Measurements from ENCODE around the gene CBX1. TPM values are rescaled to one million over a fixed set of nuclear protein-coding genes. Genes with fewer than 3 reads are reported as not detected.

CBX1 gene
- total RNA-seq, 2 experiments from 2014 or later: 58.6 to 66.0 TPM

GRCh38 chr17:48026502-48027321 lies 74.6 kb downstream of the CBX1 start:
- no peak overlapping the region for H3K4me3 Mint-ChIP-seq
- no peak overlapping the region for H3K27ac Mint-ChIP-seq
- ChIA-PET CTCF (interaction anchor here (0.6 to 5.2 kb wide), 28 partner anchors 9 to 1240 kb away, joined by 3 to 123 read pairs (median 4); partner anchors contain the start of genes CDK5RAP3, COPZ2, HOXB5 and NFE2L1), POLR2A (interaction anchor here (0.5 to 1.0 kb wide), 3 partner anchors 9 to 592 kb away, joined by 3 to 8 read pairs (median 4); no protein-coding TSS in a partner anchor)
- H3K4me1 Mint-ChIP-seq: peaks cover 26% of the 10 kb centered on the region
- ATAC-seq (peak; percentile 31), DNase-seq (peak; percentile 87)
- no peaks in the 10 kb centered on the region for H3K9me3 Mint-ChIP-seq (ENCODE audit: low read depth)
- no peaks in the 10 kb centered on the region for H3K36me3 Mint-ChIP-seq (ENCODE audit: low read depth)
- peaks cover 22% of the 10 kb centered on the region for H3K27me3 Mint-ChIP-seq
- intact Hi-C loops (cut with DNase I, micrococcal nuclease): loop anchor here in 1 of 2 experiments (2.0 to 10.0 kb wide), 2 partner anchors 308 to 592 kb away; no protein-coding TSS in a partner anchor

DNA sequence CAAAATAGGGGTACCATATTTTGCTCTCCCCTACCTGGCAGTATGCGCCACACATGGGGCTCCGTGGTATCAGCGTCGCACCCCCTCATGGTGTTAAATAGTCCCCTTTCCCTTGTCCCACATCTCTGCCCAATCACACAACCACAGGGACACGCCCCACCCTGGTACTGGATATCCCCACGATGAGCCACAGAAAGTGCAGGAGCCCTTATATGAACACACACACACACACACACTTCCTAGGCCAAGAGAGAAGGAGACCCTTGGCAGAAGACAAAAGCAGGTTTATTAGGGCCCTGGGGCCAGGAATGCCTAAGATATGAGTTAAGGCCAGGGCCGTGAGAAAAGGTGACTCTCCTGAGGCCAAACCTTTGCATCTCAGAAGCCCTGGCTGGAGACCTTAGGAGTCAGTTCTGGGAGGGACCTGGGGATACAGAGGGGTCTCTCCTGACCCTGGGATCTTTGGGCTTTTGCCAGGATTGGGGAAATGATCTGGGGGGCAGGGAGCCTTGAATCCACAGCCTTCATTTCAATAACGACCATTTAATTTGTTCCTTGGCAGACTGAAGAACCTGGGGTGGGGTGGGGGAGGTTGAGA lies 75.3 kb downstream of the CBX1 start:
- H3K27ac Mint-ChIP-seq: no peak overlapping the region
- H3K9me3 Mint-ChIP-seq (ENCODE audit: low read depth): no peaks in the 10 kb centered on the region
- CTCF ChIA-PET: interaction anchor here (0.5 to 5.2 kb wide), 28 partner anchors 9 to 1239 kb away, joined by 3 to 123 read pairs (median 4); partner anchors contain the start of genes CBX1, CDK5RAP3, COPZ2 and HOXB5
- H3K36me3 Mint-ChIP-seq (ENCODE audit: low read depth): no peaks in the 10 kb centered on the region
- peak; percentile 19 for DNase-seq
- peaks cover 23% of the 10 kb centered on the region for H3K27me3 Mint-ChIP-seq
- ATAC-seq: no peak
- H3K4me3 Mint-ChIP-seq: peak overlapping the region; percentile 77
- intact Hi-C loops (cut with DNase I, micrococcal nuclease): loop anchor here (1.0 to 10.0 kb wide), 17 partner anchors 22 to 882 kb away; partner anchors contain the start of genes NFE2L1 (in 2 of the 2), ATP5MC1 (in 1 of the 2), CBX1 (in 1 of the 2) and CDK5RAP3 (in 1 of the 2)
- POLR2A ChIA-PET: interaction anchor here (0.7 to 1.3 kb wide), 4 partner anchors 10 to 592 kb away, joined by 3 to 6 read pairs (median 4); partner anchors contain the start of gene NFE2L1
- H3K4me1 Mint-ChIP-seq: peaks cover 26% of the 10 kb centered on the region

GRCh38 chr17:48025040-48025903 lies 76.0 kb downstream of the CBX1 start:
- H3K36me3 Mint-ChIP-seq (ENCODE audit: low read depth): no peaks in the 10 kb centered on the region
- H3K27ac Mint-ChIP-seq: no peak overlapping the region
- H3K4me3 Mint-ChIP-seq: peak overlapping the region; percentile 77
- peaks cover 24% of the 10 kb centered on the region for H3K27me3 Mint-ChIP-seq
- ChIA-PET POLR2A (interaction anchor here (0.7 to 1.3 kb wide), 3 partner anchors 22 to 83 kb away, joined by 3 to 6 read pairs (median 3); partner anchors contain the start of gene NFE2L1), CTCF (interaction anchor here (0.5 to 5.2 kb wide), 26 partner anchors 8 to 791 kb away, joined by 3 to 123 read pairs (median 4); partner anchors contain the start of genes CBX1, CDK5RAP3, COPZ2 and HOXB5)
- intact Hi-C loops (cut with DNase I, micrococcal nuclease): loop anchor here (1.0 to 10.0 kb wide), 16 partner anchors 23 to 883 kb away; partner anchors contain the start of genes NFE2L1 (in 2 of the 2), ATP5MC1 (in 1 of the 2), CBX1 (in 1 of the 2) and CDK5RAP3 (in 1 of the 2)
- H3K9me3 Mint-ChIP-seq (ENCODE audit: low read depth): no peaks in the 10 kb centered on the region
- ATAC-seq (peak; percentile 89), DNase-seq (peak; percentile 99)
- peaks cover 26% of the 10 kb centered on the region for H3K4me1 Mint-ChIP-seq

DNA sequence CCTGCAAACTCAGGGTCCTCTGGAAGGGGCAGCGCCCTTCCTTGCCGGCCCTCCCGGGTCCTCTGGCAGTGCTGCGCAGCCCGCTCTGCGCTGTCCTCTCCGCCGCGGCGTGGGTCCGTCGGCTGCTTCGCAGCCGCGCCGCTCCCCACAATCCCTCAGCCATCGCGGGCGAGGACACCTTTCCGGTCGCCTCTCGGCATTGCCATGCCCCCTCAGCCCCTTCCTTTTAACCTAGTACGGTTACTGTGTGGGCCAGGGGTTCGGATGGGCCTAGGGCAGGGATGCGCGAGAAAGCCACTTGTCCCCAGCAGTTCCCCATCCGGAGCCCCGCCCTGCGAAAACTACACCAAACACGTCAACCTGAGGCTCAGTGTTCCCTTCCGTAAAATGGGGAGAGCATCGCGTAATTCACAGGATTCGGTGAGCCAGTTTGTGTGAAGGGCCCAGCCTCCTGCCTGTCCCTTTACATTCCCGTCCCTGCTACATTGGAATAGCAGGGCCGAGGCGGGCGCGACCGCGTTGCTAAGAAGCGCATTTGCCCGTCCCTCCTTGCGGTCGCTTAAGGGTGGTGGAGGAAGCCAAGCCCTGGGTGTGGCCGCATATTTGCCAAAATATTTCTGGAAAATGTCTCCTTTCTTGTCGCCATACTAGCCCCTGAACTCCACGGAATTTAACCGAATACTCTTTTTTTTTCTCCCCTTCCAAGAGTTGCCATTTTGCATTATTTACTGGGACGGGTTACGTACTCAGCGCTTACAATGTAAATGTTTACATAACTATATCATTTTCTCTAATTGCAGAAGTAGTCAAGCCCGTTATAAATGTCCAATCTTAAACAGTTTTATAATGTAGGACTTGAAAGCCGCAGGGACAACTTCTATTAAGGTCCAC lies 76.9 kb downstream of the CBX1 start:
- ATAC-seq: peak; percentile 3
- DNase-seq: peak; percentile 66
- intact Hi-C loops (cut with DNase I, micrococcal nuclease): loop anchor here (1.0 to 10.0 kb wide), 17 partner anchors 24 to 884 kb away; partner anchors contain the start of genes NFE2L1 (in 2 of the 2), SP2 (in 2 of the 2), ATP5MC1 (in 1 of the 2) and CBX1 (in 1 of the 2)
- Mint-ChIP-seq H3K4me1 (peaks cover 26% of the 10 kb centered on the region), H3K36me3 (ENCODE audit: low read depth) (no peaks in the 10 kb centered on the region), H3K4me3 (peak overlapping the region; percentile 77), H3K27me3 (peaks cover 27% of the 10 kb centered on the region), H3K9me3 (ENCODE audit: low read depth) (no peaks in the 10 kb centered on the region), H3K27ac (peak overlapping the region; percentile 33)
- ChIA-PET CTCF (interaction anchor here (0.9 to 5.2 kb wide), 21 partner anchors 12 to 572 kb away, joined by 3 to 123 read pairs (median 4); partner anchors contain the start of genes CBX1, CDK5RAP3, COPZ2 and NFE2L1), POLR2A (interaction anchor here (0.9 to 1.3 kb wide), 2 partner anchors 23 to 76 kb away, joined by 3 to 6 read pairs; partner anchors contain the start of gene NFE2L1)

DNA sequence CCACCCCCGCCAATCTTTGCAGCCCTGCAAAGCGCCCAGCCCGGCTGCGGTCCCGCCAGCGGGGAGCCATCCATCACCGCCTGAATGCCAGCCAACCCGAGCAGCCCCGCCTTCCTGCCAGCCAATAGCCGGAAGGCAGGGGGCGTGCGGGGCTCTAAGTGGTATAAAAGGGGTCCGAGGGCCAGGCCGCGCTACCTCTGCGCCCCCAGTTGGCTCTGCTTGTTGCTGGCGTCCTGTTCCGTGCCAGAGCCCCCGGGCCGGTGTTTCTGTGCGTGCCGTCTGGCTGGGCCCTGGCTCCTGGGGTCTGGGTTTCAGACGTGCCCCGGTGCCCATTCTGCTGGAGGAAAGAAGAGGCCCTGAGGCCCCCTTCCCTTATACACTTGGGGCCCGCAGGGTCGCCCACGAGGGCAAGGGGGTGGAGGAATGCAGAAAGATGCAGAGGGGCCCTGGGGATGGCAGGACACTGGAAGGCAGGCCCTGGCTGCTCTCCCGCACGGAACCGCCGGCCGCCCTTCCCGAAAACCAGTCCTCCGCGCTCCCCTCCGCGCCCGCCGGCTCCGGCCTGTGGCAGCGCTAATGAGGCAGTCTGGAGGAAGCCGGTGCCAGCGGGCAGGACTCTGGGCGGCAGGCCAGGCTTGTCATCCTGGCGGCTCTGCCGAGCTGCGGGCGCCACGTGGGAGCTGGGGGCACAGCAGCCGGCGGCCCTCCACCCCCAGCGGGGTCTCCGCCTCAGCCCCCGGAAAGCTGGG lies 77.7 kb downstream of the CBX1 start:
- Mint-ChIP-seq H3K4me1 (peaks cover 26% of the 10 kb centered on the region), H3K9me3 (ENCODE audit: low read depth) (no peaks in the 10 kb centered on the region), H3K36me3 (ENCODE audit: low read depth) (no peaks in the 10 kb centered on the region), H3K27ac (no peak overlapping the region), H3K4me3 (peak overlapping the region; percentile 64), H3K27me3 (peaks cover 28% of the 10 kb centered on the region)
- intact Hi-C loops (cut with DNase I, micrococcal nuclease): loop anchor here (1.0 to 10.0 kb wide), 6 partner anchors 45 to 587 kb away; partner anchors contain the start of genes CDK5RAP3 (in 1 of the 2), HOXB7 (in 1 of the 2), SCRN2 (in 1 of the 2) and SP2 (in 1 of the 2)
- POLR2A ChIA-PET: no interaction called here
- no peak for ATAC-seq
- DNase-seq: peak; percentile 68
- CTCF ChIA-PET: interaction anchor here (0.9 to 1.4 kb wide), 3 partner anchors 24 to 80 kb away, joined by 3 read pairs; partner anchors contain the start of gene CDK5RAP3

DNA sequence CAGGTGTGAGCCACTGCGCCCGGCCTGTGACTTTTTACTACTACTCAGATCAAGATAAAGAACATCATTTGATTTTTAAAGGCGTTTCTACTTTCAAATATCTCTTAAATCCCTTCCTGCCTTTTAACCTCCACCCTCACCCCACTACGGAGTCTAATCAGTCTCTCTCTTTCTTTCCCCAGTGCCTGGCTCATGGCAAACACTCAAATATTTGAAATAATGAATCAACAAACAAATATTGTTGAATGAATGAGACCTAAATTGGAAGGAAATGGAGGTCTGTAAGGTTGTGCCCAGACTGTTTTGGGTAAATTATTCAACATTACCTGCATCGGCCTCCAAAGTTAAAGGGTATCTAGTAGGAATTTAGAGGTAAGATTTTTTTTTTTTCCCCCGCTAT lies 78.4 kb downstream of the CBX1 start:
- no peak for ATAC-seq
- POLR2A ChIA-PET: no interaction called here
- no peak overlapping the region for H3K27ac Mint-ChIP-seq
- H3K4me1 Mint-ChIP-seq: peaks cover 26% of the 10 kb centered on the region
- intact Hi-C loops (cut with DNase I, micrococcal nuclease): loop anchor here (1.0 to 10.0 kb wide), 3 partner anchors 45 to 312 kb away; partner anchors contain the start of gene SP2 (in 1 of the 2)
- no peaks in the 10 kb centered on the region for H3K9me3 Mint-ChIP-seq (ENCODE audit: low read depth)
- H3K4me3 Mint-ChIP-seq: peak overlapping the region; percentile 64
- H3K27me3 Mint-ChIP-seq: peaks cover 28% of the 10 kb centered on the region
- CTCF ChIA-PET: interaction anchor here (1.4 kb wide), 1 partner anchor 24 kb away, joined by 3 read pairs; no protein-coding TSS in a partner anchor
- DNase-seq: no peak
- no peaks in the 10 kb centered on the region for H3K36me3 Mint-ChIP-seq (ENCODE audit: low read depth)

DNA sequence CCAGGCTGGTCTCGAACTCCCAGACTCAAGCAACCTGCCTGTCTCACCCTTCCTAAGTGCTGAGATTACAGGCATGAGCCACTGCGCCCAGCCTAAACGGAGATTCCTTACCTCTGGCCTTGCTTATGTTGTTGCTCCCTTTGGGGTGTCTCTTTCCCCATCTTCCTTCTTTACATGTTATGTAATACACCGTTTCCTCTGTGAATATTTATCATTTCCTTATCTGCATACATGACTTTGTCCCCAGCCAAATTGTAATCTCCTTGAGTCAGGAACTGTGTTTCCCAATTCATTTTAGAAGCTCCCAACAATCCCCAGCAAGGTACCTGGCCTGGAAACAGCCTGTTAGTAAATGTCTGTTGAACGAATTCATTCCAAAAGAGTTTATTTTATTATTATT lies 79.3 kb downstream of the CBX1 start:
- POLR2A ChIA-PET: no interaction called here
- intact Hi-C loops (cut with DNase I, micrococcal nuclease): loop anchor here in 1 of 2 experiments (5.0 to 10.0 kb wide), 2 partner anchors 125 to 313 kb away; partner anchors contain the start of gene SP2

More for the DNA sequence above, 79.3 kb downstream of the CBX1 start:
- H3K9me3 Mint-ChIP-seq (ENCODE audit: low read depth): no peaks in the 10 kb centered on the region
- no peak for ATAC-seq
- CTCF ChIA-PET: interaction anchor here (2.3 kb wide), 1 partner anchor 11 kb away, joined by 9 read pairs; no protein-coding TSS in a partner anchor
- H3K4me3 Mint-ChIP-seq: no peak overlapping the region
- no peak for DNase-seq
- H3K36me3 Mint-ChIP-seq (ENCODE audit: low read depth): no peaks in the 10 kb centered on the region
- H3K27ac Mint-ChIP-seq: no peak overlapping the region
- peaks cover 26% of the 10 kb centered on the region for H3K27me3 Mint-ChIP-seq
- peaks cover 30% of the 10 kb centered on the region for H3K4me1 Mint-ChIP-seq

Data from activated CD4-positive, alpha-beta T cell treated with anti-CD3 and anti-CD28 coated beads for 36 hours (primary cell).